OCI-LY7 (cell line): ENCODE measurements around the gene GCSAM. TPM values are rescaled to one million over a fixed set of nuclear protein-coding genes. Genes with fewer than 3 reads are reported as not detected.

ENCODE experiments used
- BruUV-seq: library from RNA; stranded (reverse); fragments of 400-500 nt; replicated peaks from 2 replicates; lab custom pipeline; 2021; lab: Mats Ljungman, UMichigan
- CTCF ChIA-PET: fragments of 300-600 bp; sonication (Branson Sonifier 250); formaldehyde crosslinking; loops from one replicate; lab custom pipeline; 2022; ENCODE audit warnings: antibody characterized with exemption; ENCODE audit not compliant: unreplicated experiment; lab: Charles Lee
- POLR2A ChIA-PET: fragments of 300-600 bp; sonication (Branson Sonifier 250); formaldehyde crosslinking; loops from one replicate; lab custom pipeline; 2022; ENCODE audit warnings: antibody characterized with exemption; lab: Charles Lee
- DNase-seq: peaks from one replicate; pipeline ENCODE4 v3.0.0-alpha.2; 2015; ENCODE audit warnings: low spot score
- H2AFZ ChIP-seq: fragments of 200-600 bp; sonication (generic), shearing (Covaris generic); 2 replicates; pipeline ENCODE4 v1.6.1; 2014; ENCODE audit warnings: mild to moderate bottlenecking, antibody characterized with exemption, low read length, moderate library complexity
- H3K27ac ChIP-seq: fragments of 200-600 bp; sonication (generic); 2 replicates; pipeline ENCODE4 v1.5.1; 2014; ENCODE audit warnings: mixed run types, low read depth, mild to moderate bottlenecking, moderate library complexity, low read length, inconsistent platforms; ENCODE audit not compliant: poor library complexity, severe bottlenecking
- H3K36me3 ChIP-seq: fragments of 200-600 bp; sonication (generic); 2 replicates; pipeline ENCODE4 v1.6.1; 2014; ENCODE audit warnings: mild to moderate bottlenecking, antibody characterized with exemption, low read length, moderate library complexity, mixed read lengths; ENCODE audit not compliant: insufficient read depth
- H3K4me1 ChIP-seq: fragments of 200-600 bp; sonication (generic); 2 replicates; pipeline ENCODE4 v1.5.1; 2014; ENCODE audit warnings: mild to moderate bottlenecking, low read length; ENCODE audit not compliant: insufficient read depth, poor library complexity, severe bottlenecking
- H3K4me2 ChIP-seq: fragments of 200-600 bp; sonication (generic); 2 replicates; pipeline ENCODE4 v1.6.1; 2014; ENCODE audit warnings: mild to moderate bottlenecking, low read length
- H3K4me3 ChIP-seq: fragments of 200-600 bp; sonication (generic); 2 replicates; pipeline ENCODE4 v1.5.1; 2014; ENCODE audit warnings: mild to moderate bottlenecking, low read depth, low read length; ENCODE audit not compliant: poor library complexity, severe bottlenecking
- H3K79me2 ChIP-seq: fragments of 200-600 bp; sonication (generic); 2 replicates; pipeline ENCODE4 v1.6.1; 2016; ENCODE audit warnings: low read depth, mild to moderate bottlenecking, low read length, moderate library complexity, mixed read lengths; ENCODE audit not compliant: insufficient read depth
- H3K9me2 ChIP-seq: fragments of 200-600 bp; sonication (generic); 2 replicates; pipeline ENCODE4 v1.6.1; 2016; ENCODE audit warnings: mild to moderate bottlenecking, low read length, mixed read lengths; ENCODE audit not compliant: insufficient read depth
- H3K9me3 ChIP-seq: fragments of 200-600 bp; sonication (generic); 2 replicates; pipeline ENCODE4 v1.6.1; 2014; ENCODE audit warnings: mild to moderate bottlenecking, mixed run types, low read length, mixed read lengths
- H4K20me1 ChIP-seq: fragments of 200-600 bp; sonication (generic); 2 replicates; pipeline ENCODE4 v1.6.1; 2014; ENCODE audit warnings: mild to moderate bottlenecking, antibody characterized with exemption, low read length, moderate library complexity, mixed read lengths; ENCODE audit not compliant: insufficient read depth
- EZH2phosphoT487 ChIP-seq: fragments of 200-600 bp; sonication (generic); IDR thresholded peaks from 2 replicates; pipeline ENCODE4 v1.6.1; 2018; ENCODE audit warnings: low read depth, borderline replicate concordance, mild to moderate bottlenecking, mixed run types, antibody characterized with exemption, low read length, moderate library complexity, mixed read lengths
- intact Hi-C: fragments of 100-400 bp; cut with micrococcal nuclease; formaldehyde crosslinking; loops from one replicate; pipeline ENCODE4 v1.10.0; 2022; ENCODE audit not compliant: unreplicated experiment
- total RNA-seq, 2 experiments: library from RNA; depleted of rRNA in 1 of 2; stranded (reverse); fragments of >200 nt in 1 of 2; shearing (Covaris generic) in 1 of 2; gene quantifications; 2 replicates each; pipeline ENCODE4 v1.2.3, GENCODE V29; 2014 to 2022
- TF ChIP-seq, protein P1 (sequence below): fragments of 200-600 bp; sonication (generic); conservative IDR thresholded peaks from 2 replicates; pipeline ENCODE4 v1.5.1; 2014; ENCODE audit warnings: mild to moderate bottlenecking, antibody characterized with exemption, low read length, moderate library complexity, mixed read lengths

Gene GCSAM
- total RNA-seq, 2 experiments from 2014 or later: 193 to 195 TPM

DNA sequence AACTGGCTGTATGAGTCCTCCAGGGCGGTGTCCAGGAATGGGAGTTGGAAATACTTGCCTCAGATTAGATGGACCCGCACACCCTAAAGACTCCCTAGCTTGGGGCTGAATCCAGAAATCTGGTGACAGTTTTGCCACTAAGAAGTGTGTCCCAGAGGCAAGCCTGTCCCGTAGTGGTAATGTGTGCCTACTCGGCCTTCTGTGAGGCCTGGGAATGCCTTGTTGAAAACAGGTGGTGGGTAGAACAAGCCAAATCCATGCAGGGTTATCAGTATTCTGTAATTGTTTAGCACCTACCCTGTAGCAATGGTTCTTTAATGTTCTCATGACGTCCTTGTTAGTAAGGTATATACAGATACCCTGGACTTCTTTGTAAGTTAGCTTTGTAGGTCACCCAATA is 45.3 kb downstream of the GCSAM start:
- intact Hi-C loops: no loop called here
- BruUV-seq: no TSS peak
- H3K4me2 ChIP-seq: peak overlapping the region; percentile 93

DNA sequence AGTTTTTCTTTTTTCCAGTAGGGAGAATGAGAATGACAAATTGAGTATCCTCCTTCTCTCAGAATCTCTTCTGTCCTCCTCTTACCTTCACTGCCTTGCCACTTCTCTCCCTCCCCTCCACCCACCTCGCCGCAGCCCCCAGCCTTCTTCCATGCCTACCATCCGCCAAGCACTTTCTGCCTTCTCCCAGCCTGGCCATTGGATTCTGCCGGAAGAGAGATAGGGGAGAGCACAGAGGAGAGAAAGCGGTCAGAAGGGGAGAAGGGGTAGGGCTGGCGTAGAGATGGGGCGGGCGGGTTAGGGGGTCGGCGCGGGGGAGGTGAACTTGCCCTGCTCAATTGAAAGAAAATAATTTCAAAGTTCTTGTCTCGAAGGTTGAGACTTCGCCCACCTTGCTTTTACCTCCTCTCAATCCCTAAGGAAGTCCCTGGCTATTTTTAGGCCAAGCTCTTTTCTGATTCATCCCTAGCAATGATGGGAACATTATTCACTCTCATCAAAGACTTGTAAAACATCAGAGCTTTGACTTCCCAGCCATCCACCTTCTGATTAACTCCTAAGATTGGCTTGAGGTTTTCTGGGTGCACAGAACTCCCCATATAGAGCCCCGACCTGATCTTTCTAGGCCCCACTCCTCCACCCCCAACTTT is 46.0 kb downstream of the GCSAM start:
- no peaks in the 10 kb centered on the region for H3K9me3 ChIP-seq
- peak overlapping the region; percentile 74 for H3K4me3 ChIP-seq
- H3K9me2 ChIP-seq: no peaks in the 10 kb centered on the region
- no TSS peak for BruUV-seq
- DNase-seq: no peak
- H3K4me2 ChIP-seq: peak overlapping the region; percentile 93
- H2AFZ ChIP-seq: peak overlapping the region; percentile 61
- H3K36me3 ChIP-seq: no peaks in the 10 kb centered on the region
- ChIA-PET POLR2A (interaction anchor here (0.7 to 2.2 kb wide), 3 partner anchors 9 to 24 kb away, joined by 3 to 7 read pairs (median 4); no protein-coding TSS in a partner anchor), CTCF (no interaction called here)
- no peak for TF ChIP-seq EZH2phosphoT487
- TF ChIP-seq, protein P1, sequence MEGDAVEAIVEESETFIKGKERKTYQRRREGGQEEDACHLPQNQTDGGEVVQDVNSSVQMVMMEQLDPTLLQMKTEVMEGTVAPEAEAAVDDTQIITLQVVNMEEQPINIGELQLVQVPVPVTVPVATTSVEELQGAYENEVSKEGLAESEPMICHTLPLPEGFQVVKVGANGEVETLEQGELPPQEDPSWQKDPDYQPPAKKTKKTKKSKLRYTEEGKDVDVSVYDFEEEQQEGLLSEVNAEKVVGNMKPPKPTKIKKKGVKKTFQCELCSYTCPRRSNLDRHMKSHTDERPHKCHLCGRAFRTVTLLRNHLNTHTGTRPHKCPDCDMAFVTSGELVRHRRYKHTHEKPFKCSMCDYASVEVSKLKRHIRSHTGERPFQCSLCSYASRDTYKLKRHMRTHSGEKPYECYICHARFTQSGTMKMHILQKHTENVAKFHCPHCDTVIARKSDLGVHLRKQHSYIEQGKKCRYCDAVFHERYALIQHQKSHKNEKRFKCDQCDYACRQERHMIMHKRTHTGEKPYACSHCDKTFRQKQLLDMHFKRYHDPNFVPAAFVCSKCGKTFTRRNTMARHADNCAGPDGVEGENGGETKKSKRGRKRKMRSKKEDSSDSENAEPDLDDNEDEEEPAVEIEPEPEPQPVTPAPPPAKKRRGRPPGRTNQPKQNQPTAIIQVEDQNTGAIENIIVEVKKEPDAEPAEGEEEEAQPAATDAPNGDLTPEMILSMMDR: no peak
- H4K20me1 ChIP-seq: no peaks in the 10 kb centered on the region
- H3K4me1 ChIP-seq: peaks cover 54% of the 10 kb centered on the region
- H3K27ac ChIP-seq: no peak overlapping the region
- H3K79me2 ChIP-seq: peaks cover 8% of the 10 kb centered on the region; the same call in 1 of the 2 replicates
- intact Hi-C loops: no loop called here

More for the DNA sequence above, 45.3 kb downstream of the GCSAM start:
- Histone ChIP-seq H3K9me2 (no peaks in the 10 kb centered on the region), H3K9me3 (no peaks in the 10 kb centered on the region), H3K36me3 (no peaks in the 10 kb centered on the region), H3K79me2 (peaks cover 12% of the 10 kb centered on the region; the same call in 1 of the 2 replicates), H3K4me1 (peaks cover 62% of the 10 kb centered on the region), H2AFZ (peak overlapping the region; percentile 61; the same call in 1 of the 2 replicates), H4K20me1 (no peaks in the 10 kb centered on the region), H3K27ac (no peak overlapping the region), H3K4me3 (peak overlapping the region; percentile 74)
- ChIA-PET CTCF (interaction anchor here (1.3 kb wide), 1 partner anchor 24 kb away, joined by 5 read pairs; no protein-coding TSS in a partner anchor), POLR2A (interaction anchor here (0.6 to 2.2 kb wide), 4 partner anchors 10 to 24 kb away, joined by 3 to 7 read pairs (median 4); no protein-coding TSS in a partner anchor)
- TF ChIP-seq, protein P1: no peak
- no peak for TF ChIP-seq EZH2phosphoT487
- no peak for DNase-seq
